Stimulated activated CD4-positive, alpha-beta T cell treated with anti-CD3 and anti-CD28 coated beads, Interleukin-1b, Interleukin-23, amount 100 ng/mL, for 48 hours (primary cell): ENCODE results near the gene DMC1.
"Not testable (repeated sequence)": the region's sequence is repeated elsewhere in the genome, so short reads cannot be mapped to it uniquely, and the experiment has no call there.

Experiments
- DNase-seq: peaks from one replicate; pipeline ENCODE4 v3.0.0-alpha.2; 2020

Gene DMC1

GRCh38 chr22:38569972-38570778, at the start of gene DMC1:
TSS of gene DMC1 (minus strand) at chr22:38570183. CDS start at chr22:38568256, 1,927 bp downstream.
- peak; percentile 97 for DNase-seq

GRCh38 chr22:38618682-38619081, 48.7 kb upstream of the DMC1 start:
- DNase-seq = no peak

- no peak for DNase-seq
These were observed 48.3 kb upstream of the DMC1 start for GRCh38 chr22:38618258-38618657.

GRCh38 chr22:38615064-38615405, 45.1 kb upstream of the DMC1 start:
- DNase-seq = not testable (repeated sequence)

GRCh38 chr22:38614332-38615063, 44.5 kb upstream of the DMC1 start:
- no peak for DNase-seq

GRCh38 chr22:38613588-38613987, 43.6 kb upstream of the DMC1 start:
- DNase-seq = no peak

GRCh38 chr22:38612217-38613006, 42.4 kb upstream of the DMC1 start:
- no peak for DNase-seq

- DNase-seq = no peak
These were observed 41.6 kb upstream of the DMC1 start for GRCh38 chr22:38611559-38611958.

GRCh38 chr22:38610234-38610633, 40.3 kb upstream of the DMC1 start:
- no peak for DNase-seq

GRCh38 chr22:38608992-38609750, 39.2 kb upstream of the DMC1 start:
- no peak for DNase-seq

- no peak for DNase-seq
These were observed 37.7 kb upstream of the DMC1 start for GRCh38 chr22:38607680-38608079.

- no peak for DNase-seq
These were observed 32.2 kb upstream of the DMC1 start for GRCh38 chr22:38602166-38602565.

GRCh38 chr22:38601221-38601764, 31.3 kb upstream of the DMC1 start:
- no peak for DNase-seq

- no peak for DNase-seq
These were observed 29.5 kb upstream of the DMC1 start for GRCh38 chr22:38599466-38599865.

- DNase-seq = not testable (repeated sequence)
These were observed 12.9 kb upstream of the DMC1 start for GRCh38 chr22:38582923-38583322.

- DNase-seq = no peak
These were observed 8.5 kb upstream of the DMC1 start for GRCh38 chr22:38578505-38578904.

- peak; percentile 5 for DNase-seq
These were observed 2.1 kb upstream of the DMC1 start for GRCh38 chr22:38572065-38572464.

GRCh38 chr22:38570779-38571364, 889 bp upstream of the DMC1 start:
- peak; percentile 37 for DNase-seq

GRCh38 chr22:38569181-38569971, 607 bp downstream of the DMC1 start:
- DNase-seq = no peak

- no peak for DNase-seq
These were observed 2.3 kb downstream of the DMC1 start for GRCh38 chr22:38567531-38568285.
